GM20000 (cell line): Measurements from ENCODE around the gene XYLT1.

Experiments used
- DNase-seq: peaks from one replicate; pipeline ENCODE4 v3.0.0; 2012; ENCODE audit warnings: low spot score
- CTCF ChIP-seq: IDR thresholded peaks from 2 replicates; pipeline ENCODE4 v1.5.1; 2012; ENCODE audit warnings: mild to moderate bottlenecking, control low read depth; ENCODE audit errors: extremely low read depth, missing control alignments

The XYLT1 gene

GRCh38 chr16:17246974-17247732, 223.6 kb downstream of the XYLT1 start:
- no peak for TF ChIP-seq CTCF
- DNase-seq, result no peak

- TF ChIP-seq CTCF, result no peak
- no peak for DNase-seq
These were observed 224.4 kb downstream of the XYLT1 start for GRCh38 chr16:17246268-17246885.

GRCh38 chr16:17245776-17246175, 225.0 kb downstream of the XYLT1 start:
- no peak for TF ChIP-seq CTCF

GRCh38 chr16:17244872-17245551, 225.7 kb downstream of the XYLT1 start:
- TF ChIP-seq CTCF, result no peak
- no peak for DNase-seq

More at GRCh38 chr16:17245776-17246175, 225.0 kb downstream of the XYLT1 start:
- DNase-seq, result no peak

GRCh38 chr16:17241264-17241835, 229.4 kb downstream of the XYLT1 start:
- no peak for DNase-seq
- TF ChIP-seq CTCF, result no peak

- TF ChIP-seq CTCF, result no peak
- peak; percentile 20 for DNase-seq
These were observed 232.3 kb downstream of the XYLT1 start for GRCh38 chr16:17238285-17239028.
